ENCODE data around the gene FANCE. TPM values are rescaled to one million over a fixed set of nuclear protein-coding genes. Genes with fewer than 3 reads are reported as not detected.
A peak's percentile ranks its signal among the peaks of the same experiment; 100 is the strongest.

Gene FANCE
- total and polyA plus RNA-seq, 9 of the 15 experiments (the other 6 are each of a cell fraction or from before 2014, with no cell fraction given): 5.7 to 30.2 (median 17.0) TPM

DNA sequence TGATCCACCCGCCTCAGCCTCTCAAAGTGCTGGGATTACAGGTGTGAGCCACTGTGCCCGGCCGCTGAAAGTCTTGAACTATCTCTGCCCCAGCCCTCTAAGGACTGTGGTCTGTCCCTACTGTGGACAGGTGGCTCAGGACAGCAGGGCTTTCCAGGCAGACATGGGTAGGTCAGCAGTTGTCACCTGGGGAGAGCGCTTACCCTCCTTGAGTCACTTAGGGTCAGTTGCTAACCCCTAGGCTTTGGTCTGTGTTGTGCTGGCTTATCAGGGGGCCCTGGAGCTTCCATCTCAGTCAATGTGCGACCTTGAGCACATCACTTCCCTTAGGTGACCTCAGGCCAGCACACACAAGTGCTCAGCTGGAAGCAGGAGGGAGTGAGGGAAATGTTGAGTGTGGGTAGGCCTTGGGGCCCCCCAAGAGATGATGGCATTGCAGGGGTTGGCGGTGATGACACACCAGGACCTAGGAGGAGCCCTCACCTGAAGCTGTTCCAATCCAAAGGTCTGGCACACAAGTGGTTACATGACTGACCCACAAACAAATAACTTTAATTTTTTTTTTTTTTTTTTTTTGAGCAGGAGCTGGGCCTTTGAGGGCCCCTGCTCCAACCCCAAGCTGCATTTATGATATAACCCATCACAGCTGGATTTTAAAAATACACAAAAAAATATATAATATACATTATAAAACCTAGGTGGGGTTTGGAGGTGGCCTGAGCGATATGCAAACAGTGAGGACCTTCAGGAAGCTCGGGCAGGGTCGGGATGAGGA is 21.1 kb downstream of the FANCE start (continued):
- TF ChIP-seq, protein P1, sequence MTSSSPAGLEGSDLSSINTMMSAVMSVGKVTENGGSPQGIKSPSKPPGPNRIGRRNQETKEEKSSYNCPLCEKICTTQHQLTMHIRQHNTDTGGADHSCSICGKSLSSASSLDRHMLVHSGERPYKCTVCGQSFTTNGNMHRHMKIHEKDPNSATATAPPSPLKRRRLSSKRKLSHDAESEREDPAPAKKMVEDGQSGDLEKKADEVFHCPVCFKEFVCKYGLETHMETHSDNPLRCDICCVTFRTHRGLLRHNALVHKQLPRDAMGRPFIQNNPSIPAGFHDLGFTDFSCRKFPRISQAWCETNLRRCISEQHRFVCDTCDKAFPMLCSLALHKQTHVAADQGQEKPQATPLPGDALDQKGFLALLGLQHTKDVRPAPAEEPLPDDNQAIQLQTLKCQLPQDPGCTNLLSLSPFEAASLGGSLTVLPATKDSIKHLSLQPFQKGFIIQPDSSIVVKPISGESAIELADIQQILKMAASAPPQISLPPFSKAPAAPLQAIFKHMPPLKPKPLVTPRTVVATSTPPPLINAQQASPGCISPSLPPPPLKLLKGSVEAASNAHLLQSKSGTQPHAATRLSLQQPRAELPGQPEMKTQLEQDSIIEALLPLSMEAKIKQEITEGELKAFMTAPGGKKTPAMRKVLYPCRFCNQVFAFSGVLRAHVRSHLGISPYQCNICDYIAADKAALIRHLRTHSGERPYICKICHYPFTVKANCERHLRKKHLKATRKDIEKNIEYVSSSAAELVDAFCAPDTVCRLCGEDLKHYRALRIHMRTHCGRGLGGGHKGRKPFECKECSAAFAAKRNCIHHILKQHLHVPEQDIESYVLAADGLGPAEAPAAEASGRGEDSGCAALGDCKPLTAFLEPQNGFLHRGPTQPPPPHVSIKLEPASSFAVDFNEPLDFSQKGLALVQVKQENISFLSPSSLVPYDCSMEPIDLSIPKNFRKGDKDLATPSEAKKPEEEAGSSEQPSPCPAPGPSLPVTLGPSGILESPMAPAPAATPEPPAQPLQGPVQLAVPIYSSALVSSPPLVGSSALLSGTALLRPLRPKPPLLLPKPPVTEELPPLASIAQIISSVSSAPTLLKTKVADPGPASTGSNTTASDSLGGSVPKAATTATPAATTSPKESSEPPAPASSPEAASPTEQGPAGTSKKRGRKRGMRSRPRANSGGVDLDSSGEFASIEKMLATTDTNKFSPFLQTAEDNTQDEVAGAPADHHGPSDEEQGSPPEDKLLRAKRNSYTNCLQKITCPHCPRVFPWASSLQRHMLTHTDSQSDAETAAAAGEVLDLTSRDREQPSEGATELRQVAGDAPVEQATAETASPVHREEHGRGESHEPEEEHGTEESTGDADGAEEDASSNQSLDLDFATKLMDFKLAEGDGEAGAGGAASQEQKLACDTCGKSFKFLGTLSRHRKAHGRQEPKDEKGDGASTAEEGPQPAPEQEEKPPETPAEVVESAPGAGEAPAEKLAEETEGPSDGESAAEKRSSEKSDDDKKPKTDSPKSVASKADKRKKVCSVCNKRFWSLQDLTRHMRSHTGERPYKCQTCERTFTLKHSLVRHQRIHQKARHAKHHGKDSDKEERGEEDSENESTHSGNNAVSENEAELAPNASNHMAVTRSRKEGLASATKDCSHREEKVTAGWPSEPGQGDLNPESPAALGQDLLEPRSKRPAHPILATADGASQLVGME (CRISPR knock-in tag; IDR thresholded peaks at IDR 0.05): 0 out of 2 replicates have a peak, but pooled peaks have one; percentile 37
- TF ChIP-seq HDAC2 (IDR thresholded peaks at IDR 0.05): no peak
- TF ChIP-seq CHD2 (IDR thresholded peaks at IDR 0.05; ENCODE audit: low read depth, low read length): 0 out of 2 replicates have a peak, but pooled peaks have one; percentile 10
- TF ChIP-seq ESRRA (IDR thresholded peaks at IDR 0.05; ENCODE audit: borderline replicate concordance, low read depth): 0 out of 2 replicates have a peak, but pooled peaks have one; percentile 50
- peak; percentile 34; the same call in 1 of the 2 replicates for TF ChIP-seq RBFOX2 (IDR thresholded peaks at IDR 0.05; ENCODE audit: low read depth, low read length)
- TF ChIP-seq, protein P2, sequence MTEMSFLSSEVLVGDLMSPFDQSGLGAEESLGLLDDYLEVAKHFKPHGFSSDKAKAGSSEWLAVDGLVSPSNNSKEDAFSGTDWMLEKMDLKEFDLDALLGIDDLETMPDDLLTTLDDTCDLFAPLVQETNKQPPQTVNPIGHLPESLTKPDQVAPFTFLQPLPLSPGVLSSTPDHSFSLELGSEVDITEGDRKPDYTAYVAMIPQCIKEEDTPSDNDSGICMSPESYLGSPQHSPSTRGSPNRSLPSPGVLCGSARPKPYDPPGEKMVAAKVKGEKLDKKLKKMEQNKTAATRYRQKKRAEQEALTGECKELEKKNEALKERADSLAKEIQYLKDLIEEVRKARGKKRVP (CRISPR knock-in tag; IDR thresholded peaks at IDR 0.05): no peak
- 0 out of 2 replicates have a peak, but pooled peaks have one; percentile 40 for TF ChIP-seq NR2F6 (CRISPR knock-in tag; IDR thresholded peaks at IDR 0.05)
- TF ChIP-seq, protein P3, sequence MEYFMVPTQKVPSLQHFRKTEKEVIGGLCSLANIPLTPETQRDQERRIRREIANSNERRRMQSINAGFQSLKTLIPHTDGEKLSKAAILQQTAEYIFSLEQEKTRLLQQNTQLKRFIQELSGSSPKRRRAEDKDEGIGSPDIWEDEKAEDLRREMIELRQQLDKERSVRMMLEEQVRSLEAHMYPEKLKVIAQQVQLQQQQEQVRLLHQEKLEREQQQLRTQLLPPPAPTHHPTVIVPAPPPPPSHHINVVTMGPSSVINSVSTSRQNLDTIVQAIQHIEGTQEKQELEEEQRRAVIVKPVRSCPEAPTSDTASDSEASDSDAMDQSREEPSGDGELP (CRISPR knock-in tag; IDR thresholded peaks at IDR 0.05; ENCODE audit: borderline replicate concordance): 0 out of 2 replicates have a peak, but pooled peaks have one; percentile 40
- no peak for TF ChIP-seq ZKSCAN8 (CRISPR knock-in tag; IDR thresholded peaks at IDR 0.05)
- peak; percentile 69 for TF ChIP-seq SUPT5H (IDR thresholded peaks at IDR 0.05)
- TF ChIP-seq, protein P4, sequence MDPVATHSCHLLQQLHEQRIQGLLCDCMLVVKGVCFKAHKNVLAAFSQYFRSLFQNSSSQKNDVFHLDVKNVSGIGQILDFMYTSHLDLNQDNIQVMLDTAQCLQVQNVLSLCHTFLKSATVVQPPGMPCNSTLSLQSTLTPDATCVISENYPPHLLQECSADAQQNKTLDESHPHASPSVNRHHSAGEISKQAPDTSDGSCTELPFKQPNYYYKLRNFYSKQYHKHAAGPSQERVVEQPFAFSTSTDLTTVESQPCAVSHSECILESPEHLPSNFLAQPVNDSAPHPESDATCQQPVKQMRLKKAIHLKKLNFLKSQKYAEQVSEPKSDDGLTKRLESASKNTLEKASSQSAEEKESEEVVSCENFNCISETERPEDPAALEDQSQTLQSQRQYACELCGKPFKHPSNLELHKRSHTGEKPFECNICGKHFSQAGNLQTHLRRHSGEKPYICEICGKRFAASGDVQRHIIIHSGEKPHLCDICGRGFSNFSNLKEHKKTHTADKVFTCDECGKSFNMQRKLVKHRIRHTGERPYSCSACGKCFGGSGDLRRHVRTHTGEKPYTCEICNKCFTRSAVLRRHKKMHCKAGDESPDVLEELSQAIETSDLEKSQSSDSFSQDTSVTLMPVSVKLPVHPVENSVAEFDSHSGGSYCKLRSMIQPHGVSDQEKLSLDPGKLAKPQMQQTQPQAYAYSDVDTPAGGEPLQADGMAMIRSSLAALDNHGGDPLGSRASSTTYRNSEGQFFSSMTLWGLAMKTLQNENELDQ (CRISPR knock-in tag; IDR thresholded peaks at IDR 0.05; ENCODE audit: borderline replicate concordance): 0 out of 2 replicates have a peak, but pooled peaks have one; percentile 33
- TF ChIP-seq LCOR (CRISPR knock-in tag; IDR thresholded peaks at IDR 0.05): peak; percentile 18; the same call in 1 of the 2 replicates
- TF ChIP-seq CBX1 (IDR thresholded peaks at IDR 0.05; ENCODE audit: low read depth): no peak
- 0 out of 4 replicates have a peak, but pooled peaks of 1 of the 2 experiments have one; percentile 6 for TF ChIP-seq NRF1 (conservative IDR thresholded peaks at IDR 0.05 in 1 of 2, IDR thresholded peaks at IDR 0.05 in 1 of 2)
- TF ChIP-seq, protein P5, sequence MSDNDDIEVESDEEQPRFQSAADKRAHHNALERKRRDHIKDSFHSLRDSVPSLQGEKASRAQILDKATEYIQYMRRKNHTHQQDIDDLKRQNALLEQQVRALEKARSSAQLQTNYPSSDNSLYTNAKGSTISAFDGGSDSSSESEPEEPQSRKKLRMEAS (CRISPR knock-in tag; IDR thresholded peaks at IDR 0.05): peak; percentile 36; the same call in 1 of the 2 replicates
- TF ChIP-seq ZNF121 (CRISPR knock-in tag; conservative IDR thresholded peaks at IDR 0.05): peak; percentile 20; the same call in 1 of the 2 replicates
- no peak for TF ChIP-seq MTA3 (IDR thresholded peaks at IDR 0.05; ENCODE audit: borderline replicate concordance)
